OCI-LY3 (cell line): ENCODE results near the gene BMP8B.
"Not testable (repeated sequence)": the region's sequence is repeated elsewhere in the genome, so short reads cannot be mapped to it uniquely, and the experiment has no call there.

Experiments
- H2AFZ ChIP-seq: fragments of 200-600, 300-600 bp; shearing (Covaris generic); 2 replicates; pipeline ENCODE4 v1.6.0; 2014; ENCODE audit warnings: antibody characterized with exemption, low read depth, low read length
- H3K27ac ChIP-seq: fragments of 200-600, 300-600 bp; sonication (generic); 2 replicates; pipeline ENCODE4 v1.5.1; 2014; ENCODE audit warnings: mild to moderate bottlenecking, low read length, moderate library complexity, mixed read lengths
- H3K27me3 ChIP-seq: fragments of 200-600, 300-600 bp; sonication (generic); 2 replicates; pipeline ENCODE4 v1.6.1; 2014; ENCODE audit warnings: low read depth, low read length, mixed read lengths
- H3K36me3 ChIP-seq: fragments of 200-600, 300-600 bp; sonication (generic); replicated peaks from 2 replicates; pipeline ENCODE3; 2014; ENCODE audit warnings: low read depth, low read length, mixed read lengths
- H3K4me1 ChIP-seq: fragments of 300-600, 200-600 bp; sonication (generic); 2 replicates; pipeline ENCODE4 v1.6.1; 2014; ENCODE audit warnings: low read length, mixed read lengths
- H3K4me2 ChIP-seq: fragments of 200-600, 300-600 bp; sonication (generic); 2 replicates; pipeline ENCODE4 v1.6.1; 2014; ENCODE audit warnings: low read length, mixed read lengths
- H3K4me3 ChIP-seq: fragments of 300-600, 200-600 bp; sonication (generic); 2 replicates; pipeline ENCODE4 v1.5.1; 2014; ENCODE audit warnings: antibody characterized with exemption, mild to moderate bottlenecking, low read length, moderate library complexity
- H3K79me2 ChIP-seq: fragments of 300-600, 200-600 bp; shearing (Covaris generic); 2 replicates; pipeline ENCODE4 v1.6.1; 2014; ENCODE audit warnings: mild to moderate bottlenecking, low read length, mixed read lengths
- H3K9ac ChIP-seq: fragments of 300-600, 200-600 bp; shearing (Covaris generic); 2 replicates; pipeline ENCODE4 v1.6.0; 2014; ENCODE audit warnings: mild to moderate bottlenecking, low read length, moderate library complexity
- H3K9me3 ChIP-seq: fragments of 200-600, 300-600 bp; shearing (Covaris generic); 2 replicates; pipeline ENCODE4 v1.6.1; 2014; ENCODE audit warnings: low read length, mixed read lengths; ENCODE audit not compliant: insufficient read depth
- H4K20me1 ChIP-seq: fragments of 200-600, 300-600 bp; sonication (generic); 2 replicates; pipeline ENCODE4 v1.6.1; 2016; ENCODE audit warnings: low read length, mixed read lengths; ENCODE audit not compliant: insufficient read depth
- CTCF ChIP-seq: fragments of 200-600, 300-600 bp; sonication (generic); IDR thresholded peaks from 2 replicates; pipeline ENCODE4 v1.5.1; 2014; ENCODE audit warnings: antibody characterized with exemption, low read length, low read depth
- EZH2phosphoT487 ChIP-seq: fragments of 200-600 bp; shearing (Covaris generic); IDR thresholded peaks from 2 replicates; pipeline ENCODE4 v1.6.1; 2018; ENCODE audit warnings: antibody characterized with exemption, mixed run types, low read depth

The BMP8B gene

DNA sequence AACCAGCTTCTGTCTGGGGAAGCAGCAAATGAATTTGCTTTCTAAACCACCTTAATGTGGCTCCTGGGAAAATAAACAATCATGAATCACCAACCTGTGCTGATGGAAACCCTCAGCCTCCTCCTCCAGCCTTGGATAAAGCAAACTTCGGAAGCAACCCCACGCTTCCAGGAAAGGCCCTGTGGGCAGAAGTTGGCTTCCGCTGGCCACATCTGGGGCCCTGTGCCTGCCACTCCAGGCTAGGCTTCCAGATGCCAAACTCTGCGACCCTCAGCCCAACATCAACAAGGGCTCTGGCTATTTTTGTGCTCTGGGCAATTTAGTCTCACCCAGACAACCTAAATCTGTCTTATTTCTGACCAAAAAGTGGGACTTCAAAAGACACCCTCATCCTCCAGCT, 11.4 kb downstream of the BMP8B start:
- Histone ChIP-seq H3K9ac (no peak overlapping the region), H3K4me3 (no peak overlapping the region), H3K4me2 (no peak overlapping the region), H4K20me1 (no peaks in the 10 kb centered on the region), H3K27ac (no peak overlapping the region), H3K79me2 (no peaks in the 10 kb centered on the region), H3K4me1 (no peaks in the 10 kb centered on the region), H3K36me3 (no peaks in the 10 kb centered on the region), H3K9me3 (no peaks in the 10 kb centered on the region), H2AFZ (no peak overlapping the region), H3K27me3 (no peaks in the 10 kb centered on the region)
- no peak for TF ChIP-seq EZH2phosphoT487
- no peak for TF ChIP-seq CTCF

DNA sequence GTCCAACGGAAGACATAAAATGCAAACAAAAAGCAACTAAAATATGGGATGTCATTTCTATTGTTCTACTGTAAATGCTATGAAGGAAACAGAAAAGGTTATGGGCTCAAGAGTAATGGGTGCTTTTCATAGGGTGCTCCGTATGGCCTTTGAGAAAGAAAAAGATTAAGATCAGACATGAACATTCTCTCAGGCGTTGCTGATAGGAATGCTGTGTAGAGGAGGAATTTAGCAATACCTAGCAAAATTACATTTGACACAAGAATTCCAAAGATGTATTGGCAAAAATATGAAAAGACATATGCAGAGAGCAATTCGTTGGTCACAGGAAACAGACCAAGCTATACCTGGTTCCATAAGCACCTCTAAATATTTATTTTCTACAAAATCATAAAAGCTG, 11.8 kb downstream of the BMP8B start:
- Histone ChIP-seq H2AFZ (no peak overlapping the region), H4K20me1 (no peaks in the 10 kb centered on the region), H3K4me2 (no peak overlapping the region), H3K36me3 (no peaks in the 10 kb centered on the region), H3K4me3 (no peak overlapping the region), H3K79me2 (no peaks in the 10 kb centered on the region), H3K9ac (no peak overlapping the region), H3K9me3 (no peaks in the 10 kb centered on the region), H3K4me1 (no peaks in the 10 kb centered on the region), H3K27ac (no peak overlapping the region), H3K27me3 (no peaks in the 10 kb centered on the region)
- TF ChIP-seq CTCF: no peak
- no peak for TF ChIP-seq EZH2phosphoT487

DNA sequence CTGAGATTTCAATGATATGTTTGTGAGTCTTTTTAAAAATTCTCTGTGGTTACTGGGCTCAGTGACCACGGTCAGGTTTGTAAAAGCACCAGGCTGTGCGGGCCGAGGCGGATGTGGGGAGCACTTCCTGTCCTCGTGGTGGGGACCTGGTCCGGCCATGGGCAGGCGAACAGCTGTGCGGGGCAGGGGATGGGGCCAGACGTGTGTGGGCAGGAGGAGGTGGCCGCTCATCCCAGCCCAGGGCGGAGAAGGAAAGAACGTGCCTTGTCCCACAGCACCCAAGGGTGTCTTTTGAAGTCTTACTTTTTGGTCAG, 12.3 kb downstream of the BMP8B start:
- no peak overlapping the region for H3K27ac ChIP-seq
- H2AFZ ChIP-seq: no peak overlapping the region
- no peaks in the 10 kb centered on the region for H4K20me1 ChIP-seq
- H3K4me3 ChIP-seq: no peak overlapping the region
- no peak overlapping the region for H3K9ac ChIP-seq
- H3K79me2 ChIP-seq: no peaks in the 10 kb centered on the region
- H3K27me3 ChIP-seq: no peaks in the 10 kb centered on the region
- no peaks in the 10 kb centered on the region for H3K9me3 ChIP-seq
- TF ChIP-seq CTCF (no peak), EZH2phosphoT487 (no peak)
- H3K4me2 ChIP-seq: no peak overlapping the region
- H3K4me1 ChIP-seq: no peaks in the 10 kb centered on the region
- H3K36me3 ChIP-seq: no peaks in the 10 kb centered on the region

DNA sequence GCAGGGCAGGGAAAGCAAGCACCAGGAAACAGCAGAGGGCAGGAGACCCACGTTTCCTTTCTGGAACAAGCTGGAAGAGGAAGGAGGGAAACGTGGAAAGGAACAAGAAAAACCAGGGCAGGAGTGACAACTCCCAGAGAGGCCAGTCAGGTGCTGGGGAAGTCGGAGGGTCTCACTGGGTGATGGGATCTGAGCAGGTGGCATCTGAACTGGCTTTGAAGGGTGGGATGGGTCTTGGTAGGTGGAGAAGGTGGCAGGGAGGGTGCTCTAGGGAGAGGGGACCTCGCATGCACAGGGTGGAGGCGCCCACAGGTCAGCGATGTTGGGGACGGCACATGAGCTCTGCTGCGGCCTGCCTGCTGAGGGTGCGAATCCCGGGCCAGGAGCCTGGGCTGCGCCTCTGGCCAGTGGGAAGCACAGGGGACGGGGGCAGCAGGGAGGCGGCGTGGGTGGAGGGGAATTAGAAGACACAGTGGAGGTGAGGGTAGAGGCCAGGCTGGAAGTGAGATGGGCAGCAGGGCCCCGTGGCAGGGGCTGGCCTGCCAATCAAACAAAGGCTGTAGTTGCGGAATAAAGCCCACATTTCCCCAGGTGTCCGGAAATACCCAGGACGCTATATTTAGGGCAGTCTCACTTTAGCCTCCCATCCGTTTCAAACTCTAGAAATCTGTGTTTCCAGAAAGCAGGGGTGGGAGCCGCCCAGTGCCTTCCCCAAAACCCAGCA, 12.8 kb downstream of the BMP8B start:
- H3K4me2 ChIP-seq, H3K79me2 ChIP-seq, H3K4me3 ChIP-seq, H3K9me3 ChIP-seq, H3K4me1 ChIP-seq, H3K27me3 ChIP-seq, H4K20me1 ChIP-seq, H2AFZ ChIP-seq, H3K27ac ChIP-seq, H3K36me3 ChIP-seq, H3K9ac ChIP-seq: not testable (repeated sequence)

DNA sequence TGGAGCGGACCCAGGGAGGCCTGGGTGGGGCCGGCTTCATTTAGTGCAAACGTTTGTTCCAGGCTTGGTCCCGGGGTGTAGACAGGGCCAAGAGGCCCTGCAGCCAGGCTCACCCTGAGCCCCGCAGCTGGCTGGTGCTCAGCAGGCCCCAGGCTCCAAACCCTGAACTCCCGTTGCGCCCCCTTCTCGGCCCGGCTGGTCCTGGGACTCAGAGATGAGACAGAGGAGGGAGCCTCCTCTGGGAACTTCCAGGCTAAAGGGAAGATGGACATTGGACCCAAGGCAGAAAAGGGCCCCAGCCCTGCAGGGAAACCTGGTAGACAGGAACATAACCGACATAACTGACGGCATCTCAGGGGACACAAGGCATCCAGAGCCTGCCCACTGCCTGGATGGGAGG, 13.5 kb downstream of the BMP8B start:
- not testable (repeated sequence) for H3K9me3 ChIP-seq, H3K4me2 ChIP-seq, H3K4me3 ChIP-seq, H3K36me3 ChIP-seq, H3K27ac ChIP-seq, H3K4me1 ChIP-seq, H3K79me2 ChIP-seq, H2AFZ ChIP-seq, H4K20me1 ChIP-seq, H3K9ac ChIP-seq, H3K27me3 ChIP-seq

DNA sequence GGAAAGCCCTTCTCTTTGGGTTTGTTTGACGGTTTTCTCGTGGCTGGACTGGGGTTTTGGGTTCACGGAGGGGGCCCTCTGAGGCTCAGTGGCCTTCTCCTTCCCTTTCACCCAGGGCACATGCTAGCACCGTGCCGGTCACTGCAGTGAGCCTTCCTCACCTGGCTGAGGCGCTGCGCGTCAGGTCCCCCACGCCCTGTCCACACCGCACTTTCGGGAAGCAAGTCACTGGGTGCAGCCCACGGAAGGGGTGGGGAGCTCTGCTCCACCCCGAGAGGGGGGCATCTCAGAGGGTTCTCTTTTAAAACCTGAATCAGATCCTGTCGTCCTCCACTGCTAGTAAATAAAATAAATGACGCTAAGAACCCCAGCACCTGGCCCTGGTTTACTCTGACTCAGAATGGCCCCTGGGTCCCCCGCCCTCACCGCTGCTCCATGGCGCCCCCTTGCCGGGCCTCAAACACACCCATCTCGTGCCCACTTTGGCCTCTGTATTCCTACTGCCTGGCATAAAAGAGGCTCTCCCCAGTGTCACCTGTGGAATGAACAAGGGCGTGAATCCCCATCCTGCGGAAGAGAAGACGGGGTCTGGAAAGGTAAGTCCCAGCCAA, 15.2 kb downstream of the BMP8B start:
- H3K4me2 ChIP-seq, H3K4me1 ChIP-seq, H3K9ac ChIP-seq, H3K36me3 ChIP-seq, H3K27me3 ChIP-seq, H3K79me2 ChIP-seq, H3K4me3 ChIP-seq, H2AFZ ChIP-seq, H3K9me3 ChIP-seq, H4K20me1 ChIP-seq, H3K27ac ChIP-seq: not testable (repeated sequence)

- H3K4me3 ChIP-seq, H3K4me2 ChIP-seq: not testable (repeated sequence)
Measured at GRCh38 chr1:39771022-39771532, 17.6 kb downstream of the BMP8B start, which contains the start of gene OXCT2. Gene OXCT2 (minus strand): TSS chr1:39771348. CDS start chr1:39771255, 93 bp downstream.

More at GRCh38 chr1:39771022-39771532, 17.6 kb downstream of the BMP8B start, which contains the start of gene OXCT2:
- H3K79me2 ChIP-seq, H3K4me1 ChIP-seq, H3K27ac ChIP-seq, H2AFZ ChIP-seq, H4K20me1 ChIP-seq, H3K9ac ChIP-seq, H3K9me3 ChIP-seq, H3K36me3 ChIP-seq, H3K27me3 ChIP-seq: not testable (repeated sequence)
